OCI-M2 (cell line): Measurements from ENCODE around the gene RPS19BP1.
A peak's percentile ranks its signal among the peaks of the same experiment; 100 is the strongest.
"Not testable (repeated sequence)": the region's sequence is repeated elsewhere in the genome, so short reads cannot be mapped to it uniquely, and the experiment has no call there.

Source experiments
- DNase-seq: peaks from one replicate; lab custom pipeline; 2025; ENCODE audit not compliant: unreplicated experiment; lab: John Stamatoyannopoulos, UW

Gene RPS19BP1

DNA sequence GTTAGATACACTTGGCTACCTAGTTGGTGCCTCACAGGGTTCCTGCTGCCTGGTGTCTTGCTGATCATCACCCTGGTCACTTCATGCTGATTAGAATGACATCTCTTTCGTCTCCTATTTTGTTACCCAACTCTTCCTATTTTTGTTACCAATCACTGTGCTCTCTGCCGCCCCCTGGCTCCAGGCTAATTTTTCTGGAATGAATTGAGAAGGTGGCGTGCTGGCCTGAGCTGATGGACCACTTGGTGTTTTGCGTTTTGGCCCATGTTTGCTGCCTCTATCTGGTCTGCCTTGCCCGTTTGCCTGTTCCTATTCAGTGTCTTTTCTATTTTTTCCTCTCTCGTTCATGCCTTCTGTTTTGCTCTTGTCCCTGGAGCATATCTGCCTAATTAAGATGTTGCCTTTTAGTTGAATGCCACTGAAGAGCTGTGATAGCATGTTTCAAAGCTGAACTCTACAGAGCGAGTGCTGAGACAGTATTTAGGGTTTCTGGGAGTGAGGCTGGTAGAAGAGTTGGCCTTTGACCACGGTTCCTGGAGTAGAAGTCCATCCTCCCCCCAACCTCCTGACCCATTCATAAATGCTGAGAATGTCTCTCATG, 18.1 kb downstream of the RPS19BP1 start:
- no peak for DNase-seq

DNA sequence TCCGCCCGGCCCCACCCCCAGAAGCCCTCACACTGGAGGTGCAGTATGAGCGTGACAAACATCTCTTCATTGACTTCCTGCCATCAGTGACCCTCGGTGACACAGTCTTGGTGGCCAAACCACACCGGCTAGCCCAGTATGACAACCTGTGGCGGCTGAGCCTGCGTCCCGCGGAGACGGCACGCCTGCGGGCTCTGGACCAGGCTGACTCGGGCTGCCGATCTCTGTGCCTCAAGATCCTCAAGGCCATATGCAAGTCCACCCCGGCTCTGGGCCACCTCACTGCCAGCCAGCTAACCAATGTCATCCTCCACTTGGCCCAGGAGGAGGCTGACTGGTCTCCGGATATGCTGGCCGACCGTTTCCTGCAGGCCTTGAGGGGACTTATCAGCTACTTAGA, 18.8 kb downstream of the RPS19BP1 start:
- DNase-seq = no peak

DNA sequence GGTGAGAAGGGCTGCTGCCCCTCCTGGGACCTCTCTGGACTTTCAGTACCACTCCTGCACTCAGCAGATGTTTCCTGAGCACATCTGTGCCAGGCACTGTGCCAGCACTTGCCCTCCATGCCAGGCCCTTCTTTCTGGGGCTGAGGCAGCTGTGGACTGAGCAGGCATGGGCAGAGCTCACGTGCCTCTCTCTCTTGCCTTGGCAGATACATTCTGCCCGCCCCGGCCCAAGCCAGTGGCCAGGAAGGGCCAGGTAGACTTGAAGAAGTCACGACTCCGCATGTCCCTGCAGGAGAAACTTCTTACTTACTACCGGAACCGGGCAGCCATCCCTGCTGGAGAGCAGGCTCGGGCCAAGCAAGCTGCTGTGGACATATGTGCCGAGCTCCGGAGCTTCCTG, 20.5 kb downstream of the RPS19BP1 start:
- DNase-seq = no peak

DNA sequence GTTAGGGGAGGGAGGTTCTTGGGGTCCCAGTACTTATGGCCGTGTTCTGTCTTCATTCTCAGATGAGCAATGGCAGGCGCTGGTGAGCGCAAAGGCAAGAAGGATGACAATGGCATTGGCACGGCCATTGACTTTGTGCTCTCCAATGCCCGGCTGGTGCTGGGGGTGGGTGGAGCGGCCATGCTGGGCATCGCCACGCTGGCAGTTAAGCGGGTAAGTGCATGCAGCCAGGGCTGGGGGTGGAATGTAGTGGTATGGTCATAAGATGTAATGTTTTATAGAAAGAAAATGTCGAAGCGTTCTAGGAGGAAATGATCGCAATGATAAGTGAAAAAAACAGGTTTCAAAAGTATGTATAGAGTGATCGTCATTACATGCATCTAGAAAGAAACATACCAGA, 21.3 kb downstream of the RPS19BP1 start:
- DNase-seq = no peak

DNA sequence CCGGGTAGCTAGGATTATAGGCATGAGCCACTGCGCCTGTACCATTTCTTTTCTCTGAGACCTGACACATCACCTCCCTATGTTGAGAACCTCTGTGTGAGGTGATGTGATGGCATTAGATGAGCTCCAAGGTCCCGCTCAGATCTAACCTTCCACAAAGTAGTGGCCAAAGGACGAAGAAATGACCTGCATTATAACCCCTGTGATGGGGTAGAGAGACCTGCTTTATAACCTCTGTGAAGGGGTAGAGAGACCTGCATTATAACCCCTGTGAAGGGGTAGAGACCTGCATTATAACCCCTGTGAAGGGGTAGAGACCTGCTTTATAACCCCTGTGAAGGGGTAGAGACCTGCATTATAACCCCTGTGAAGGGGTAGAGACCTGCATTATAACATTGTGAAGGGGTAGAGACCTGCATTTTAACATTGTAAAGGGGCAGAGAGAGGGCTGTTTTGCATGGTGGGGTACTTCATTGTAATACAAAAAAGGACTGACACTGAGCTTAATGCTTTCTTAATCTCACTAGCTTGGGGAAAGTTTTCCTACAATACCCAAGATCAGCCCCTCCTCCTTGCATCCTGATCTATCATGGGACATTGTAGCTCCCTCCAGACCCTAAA, 21.9 kb downstream of the RPS19BP1 start:
- DNase-seq = no peak

DNA sequence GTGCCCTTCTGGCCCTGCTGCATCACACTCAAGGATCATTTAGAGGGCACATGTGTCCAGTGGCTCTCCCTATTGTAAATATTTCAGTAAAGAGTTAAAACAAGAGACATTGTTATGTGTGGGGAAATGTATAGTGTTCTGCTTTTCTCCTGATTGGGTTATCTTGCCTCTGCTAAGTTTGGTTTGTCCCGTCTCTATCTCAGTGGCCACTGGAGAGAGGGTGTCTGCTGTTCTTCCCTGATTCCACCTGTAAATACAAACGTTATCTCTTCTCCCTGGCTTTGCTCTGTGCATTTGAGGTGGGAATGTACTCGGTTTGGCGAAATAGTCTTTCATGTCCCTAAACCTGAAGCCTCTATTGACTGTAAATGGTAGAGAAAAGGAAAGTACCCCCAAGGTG, 24.2 kb downstream of the RPS19BP1 start:
- no peak for DNase-seq

DNA sequence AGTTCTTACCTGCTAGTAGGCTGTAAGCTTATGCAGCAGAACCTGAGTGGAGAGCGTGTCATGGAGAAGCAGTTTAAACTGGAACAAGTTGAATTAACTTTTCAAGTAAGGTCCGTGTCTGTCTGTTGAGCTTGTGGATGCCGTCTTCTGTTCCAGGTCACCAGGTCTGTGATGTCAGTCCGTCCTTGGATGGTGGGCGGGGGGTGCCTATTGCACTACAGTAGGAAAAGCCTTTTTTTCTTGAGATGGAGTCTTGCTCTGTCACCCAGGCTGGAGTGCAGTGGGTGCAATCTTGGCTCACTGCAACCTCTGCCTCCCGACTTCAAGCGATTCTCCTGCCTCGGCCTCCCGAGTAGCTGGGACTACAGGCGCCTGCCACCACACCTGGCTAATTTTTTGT, 25.5 kb downstream of the RPS19BP1 start:
- DNase-seq = not testable (repeated sequence)

DNA sequence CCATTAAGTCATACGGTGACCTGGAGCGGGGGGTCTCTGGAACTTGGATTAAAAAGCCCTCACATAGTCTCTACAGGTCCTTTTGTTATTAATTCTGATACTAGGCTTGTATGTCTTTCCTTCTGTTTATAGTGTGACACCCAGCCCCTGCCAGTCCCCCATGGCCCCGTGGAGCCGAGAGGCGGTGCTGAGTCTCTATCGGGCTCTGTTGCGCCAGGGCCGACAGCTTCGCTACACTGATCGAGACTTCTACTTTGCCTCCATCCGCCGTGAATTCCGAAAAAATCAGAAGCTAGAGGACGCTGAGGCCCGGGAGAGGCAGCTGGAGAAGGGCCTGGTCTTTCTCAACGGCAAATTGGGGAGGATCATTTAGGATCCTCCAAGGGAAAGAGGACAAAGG, 28.5 kb downstream of the RPS19BP1 start:
- DNase-seq = no peak

DNA sequence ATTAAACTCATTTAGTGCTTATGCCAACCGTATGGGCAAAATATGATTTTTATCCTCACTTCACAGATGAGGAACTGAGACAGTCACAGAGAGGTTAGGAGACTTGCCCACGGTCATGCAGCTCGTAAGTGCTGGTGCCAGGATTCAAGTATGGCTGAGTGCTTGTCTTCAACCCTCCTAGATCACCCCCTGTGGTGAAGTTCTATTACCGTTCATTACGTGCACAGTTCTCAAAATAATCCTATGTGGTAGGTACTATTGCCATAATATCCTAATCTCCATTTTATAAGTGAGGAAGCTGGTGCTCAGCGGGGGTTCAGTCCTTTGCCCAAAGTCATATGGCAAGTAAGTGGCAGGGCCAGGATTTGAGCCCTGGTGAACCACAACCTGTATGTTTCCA, 28.9 kb downstream of the RPS19BP1 start:
- DNase-seq = no peak

DNA sequence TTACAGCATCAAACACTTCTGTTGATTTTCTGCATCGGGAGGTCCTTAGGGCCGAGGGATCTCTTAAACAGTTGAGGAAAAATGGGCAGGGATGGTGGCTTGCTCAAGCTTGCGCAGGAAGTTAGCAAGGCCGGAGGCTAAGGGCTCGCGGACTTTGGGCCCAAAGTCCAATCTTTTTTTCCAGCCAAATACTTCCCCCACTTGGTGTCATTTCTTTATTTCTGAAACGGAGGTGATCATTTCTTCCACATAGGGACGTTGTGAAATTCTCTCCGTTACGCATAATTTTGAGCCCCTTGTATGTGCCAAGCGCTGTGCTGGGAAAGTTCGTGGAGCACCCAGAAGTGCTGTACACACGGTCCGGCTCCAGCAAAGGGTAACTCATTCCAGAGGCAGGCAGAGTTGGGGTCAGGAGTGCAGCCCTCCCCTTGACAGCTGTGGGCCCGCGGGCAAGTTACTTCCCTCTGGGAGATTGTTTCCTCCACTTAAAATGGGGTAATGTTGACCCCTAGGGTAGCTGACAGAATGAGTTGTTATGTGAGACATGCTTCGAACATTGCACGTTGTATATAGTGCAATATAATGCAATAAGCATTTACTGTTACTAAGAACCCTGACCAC, 29.6 kb downstream of the RPS19BP1 start:
- DNase-seq = no peak

DNA sequence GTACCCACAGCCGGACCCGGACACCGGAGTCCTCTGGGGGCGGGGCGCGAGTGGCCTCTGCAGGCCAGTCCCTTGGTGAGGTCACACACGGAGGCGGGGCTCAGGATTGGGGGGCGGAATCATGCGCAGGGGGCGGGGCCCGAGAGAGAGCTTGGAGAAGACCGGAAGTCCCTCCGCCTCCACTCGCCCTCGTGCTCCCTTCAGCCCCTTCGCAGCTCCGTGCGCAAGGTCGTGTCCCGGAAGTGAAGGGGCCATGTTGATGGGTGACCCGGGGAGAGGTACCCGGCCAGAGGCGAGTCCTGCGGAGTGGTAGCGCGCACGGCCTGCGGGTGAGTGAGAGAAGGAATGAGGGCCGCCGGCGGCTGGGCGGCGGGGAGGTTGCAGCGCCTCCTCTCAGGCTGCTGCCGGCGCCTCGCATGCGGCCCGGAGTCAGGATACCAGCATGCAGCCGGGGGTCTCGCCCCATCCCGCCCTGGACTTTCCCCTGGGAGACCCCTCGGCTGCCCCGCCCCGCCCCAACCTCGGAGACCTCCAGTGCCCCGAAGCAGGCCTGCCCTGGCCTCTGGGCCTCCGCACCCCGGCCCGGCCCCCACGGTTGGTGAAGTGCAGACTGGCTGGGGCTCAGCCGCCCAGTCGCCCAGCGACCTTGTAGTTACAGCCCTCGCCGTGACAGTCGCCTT, 30.3 kb downstream of the RPS19BP1 start, which contains the start of gene MIEF1:
TSS of gene MIEF1 (plus strand) at position 182 of the 680 bp plus-strand sequence. CDS start 9,005 bp downstream, outside the sequence.
- peak; percentile 67 for DNase-seq

DNA sequence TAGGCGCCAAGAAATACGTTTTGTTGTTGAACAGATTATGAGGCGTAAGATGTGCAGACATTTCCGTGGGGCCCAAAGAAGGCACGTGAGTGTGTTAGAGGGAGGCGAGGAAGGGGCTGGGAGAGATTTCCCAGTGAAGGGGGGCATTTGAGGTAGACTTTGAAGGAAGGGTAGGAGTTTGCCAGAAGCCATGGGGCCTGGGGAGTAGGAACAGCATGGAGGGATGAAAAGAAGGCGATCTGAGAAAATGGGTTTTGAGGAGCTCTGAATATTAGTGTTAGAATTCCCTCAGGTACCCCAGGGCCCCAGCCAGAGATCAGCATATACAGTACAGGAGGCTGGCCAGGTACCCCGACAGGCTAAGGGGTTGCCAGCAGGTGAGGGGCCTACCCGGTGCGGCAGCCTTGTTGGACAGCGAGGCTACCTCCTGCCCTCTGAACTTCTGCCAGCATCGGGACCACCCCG, 30.9 kb downstream of the RPS19BP1 start:
- no peak for DNase-seq

DNA sequence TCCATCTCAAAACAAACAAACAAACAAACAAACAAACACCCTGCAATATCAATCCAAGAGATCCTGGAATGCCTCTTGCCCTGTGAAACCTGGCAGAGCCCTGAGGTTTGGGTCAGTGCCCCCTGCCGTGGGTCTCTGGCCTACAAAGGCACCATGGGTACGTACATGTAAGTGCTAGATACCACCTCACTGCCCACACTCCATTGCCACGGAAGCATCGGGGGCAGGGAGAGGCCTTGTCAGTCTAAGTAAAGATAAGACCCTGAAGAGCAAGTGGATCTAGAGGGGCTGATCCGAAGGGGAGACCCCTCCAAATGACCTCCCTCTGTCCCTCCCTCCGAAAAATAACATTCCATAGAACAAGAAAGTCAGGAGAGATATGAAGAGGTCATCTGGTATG, 32.4 kb downstream of the RPS19BP1 start:
- no peak for DNase-seq

DNA sequence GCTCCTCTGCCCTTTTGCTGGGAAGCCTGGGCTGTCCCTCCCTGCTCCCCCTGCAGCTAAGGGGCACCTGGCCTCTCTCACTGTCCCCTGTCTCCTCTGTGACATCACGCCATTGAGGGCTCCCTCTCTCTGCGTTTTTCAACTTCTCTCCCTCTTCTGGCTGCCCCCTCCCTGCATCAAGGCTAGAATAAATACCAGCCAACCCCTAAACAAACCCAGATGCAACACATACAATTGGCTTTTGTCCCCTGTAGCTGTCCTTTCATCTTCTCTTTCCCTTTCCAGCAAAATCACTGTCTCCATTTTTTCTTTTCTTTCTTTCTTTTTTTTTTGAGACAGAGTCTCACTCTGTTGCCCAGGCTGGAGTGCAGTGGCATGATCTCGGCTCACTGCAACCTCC, 33.7 kb downstream of the RPS19BP1 start:
- DNase-seq = no peak

DNA sequence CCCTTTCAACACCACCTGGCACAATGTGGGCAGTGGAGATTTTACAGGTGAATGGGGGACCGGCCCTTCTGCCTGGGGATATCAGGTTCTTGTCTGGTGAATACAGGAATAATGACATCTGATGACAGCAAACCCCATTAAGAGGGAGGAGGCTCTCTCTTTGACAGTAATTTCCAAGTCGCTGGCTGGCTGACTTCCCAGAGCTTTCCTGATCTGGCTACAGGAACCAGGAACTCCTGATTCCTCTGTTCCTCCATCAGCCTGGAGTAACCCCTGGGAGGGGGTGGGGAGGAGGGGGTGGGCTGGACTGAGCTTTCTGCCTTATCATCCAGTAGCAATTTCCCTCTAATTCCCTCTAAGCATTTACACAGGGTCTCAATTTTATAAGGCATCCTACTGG, 34.2 kb downstream of the RPS19BP1 start:
- no peak for DNase-seq

DNA sequence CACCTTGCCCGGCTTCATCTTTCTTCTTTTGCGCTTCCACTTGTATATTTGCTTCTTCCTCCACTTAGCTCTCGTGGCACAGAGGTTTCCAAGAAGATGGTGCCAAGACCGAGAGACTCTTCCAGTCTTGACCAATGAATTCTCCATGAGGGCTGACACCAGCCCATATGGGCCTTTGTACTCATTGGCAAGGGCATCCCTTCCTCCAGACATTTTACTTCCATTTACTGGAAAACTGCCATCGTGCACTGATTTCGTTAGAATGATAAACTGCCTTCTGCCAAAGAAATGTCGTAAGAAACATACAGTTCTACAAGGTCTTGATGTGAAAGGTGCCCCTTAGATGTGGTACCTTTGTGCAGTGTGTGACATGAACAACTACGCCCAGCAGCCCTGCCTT, 35.1 kb downstream of the RPS19BP1 start:
- DNase-seq = no peak

DNA sequence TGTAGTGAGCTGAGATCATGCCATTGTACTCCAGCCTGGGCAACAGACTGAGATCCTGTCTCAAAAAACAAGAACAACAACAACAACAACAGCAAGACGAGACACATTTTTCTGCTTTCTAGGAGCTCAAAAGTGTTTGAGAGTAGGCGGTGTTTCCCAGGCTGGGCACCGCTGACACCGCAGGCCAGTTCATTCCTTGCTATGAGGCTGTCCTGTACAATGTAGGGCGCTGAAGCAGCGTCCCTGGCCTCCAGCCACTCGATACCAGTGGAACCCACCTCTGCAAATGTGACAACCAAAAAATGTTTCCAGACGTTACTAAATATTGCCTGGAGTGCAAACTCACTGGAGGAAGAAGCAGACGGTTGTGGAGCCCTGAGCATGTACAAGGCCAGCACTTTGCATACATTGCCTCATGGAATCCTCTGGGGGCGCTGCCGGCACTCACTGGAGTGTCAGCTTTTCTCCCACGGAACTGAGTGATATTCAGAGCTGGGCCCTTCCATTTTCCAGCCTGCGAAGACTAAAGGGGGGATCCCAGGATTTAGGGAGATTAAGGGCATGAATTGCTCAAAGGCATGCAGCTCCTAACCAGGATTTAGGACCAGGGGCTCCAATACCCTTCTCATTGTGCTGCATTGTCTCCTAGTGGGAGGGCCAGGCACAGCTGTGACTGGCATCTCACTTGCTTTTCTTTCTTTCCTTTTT, 36.3 kb downstream of the RPS19BP1 start:
- DNase-seq = no peak

DNA sequence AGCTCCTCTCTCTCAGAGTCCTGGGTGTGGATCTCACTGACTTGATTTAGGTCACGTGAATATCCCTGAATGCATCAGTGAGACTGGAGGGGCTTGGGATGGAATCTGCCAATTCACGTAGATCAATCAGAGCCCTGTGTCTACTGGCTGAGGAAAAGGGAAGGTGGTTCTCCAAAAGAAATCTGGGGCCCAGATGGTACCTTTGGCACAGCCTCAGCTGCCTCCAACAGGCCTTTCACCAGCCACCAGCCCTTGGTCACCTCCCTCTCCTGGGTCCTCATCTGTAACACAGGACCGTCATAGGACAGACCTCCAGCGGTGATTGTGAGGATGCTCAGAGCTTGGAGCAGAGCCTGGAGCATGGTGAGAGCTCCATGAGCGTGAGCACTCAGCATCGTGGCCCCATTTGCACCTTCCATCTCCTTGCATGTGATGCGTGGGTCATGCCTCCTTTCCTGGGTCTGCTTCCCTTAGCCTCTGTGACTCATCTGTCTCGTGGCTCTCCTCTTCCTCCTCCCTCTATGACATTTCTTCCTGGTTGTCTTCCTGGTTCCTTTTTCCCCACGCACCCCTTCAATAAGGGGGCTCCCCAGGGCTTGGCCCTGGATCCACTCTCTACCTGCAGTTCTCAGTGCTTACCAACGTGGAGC, 38.0 kb downstream of the RPS19BP1 start:
- DNase-seq = no peak

DNA sequence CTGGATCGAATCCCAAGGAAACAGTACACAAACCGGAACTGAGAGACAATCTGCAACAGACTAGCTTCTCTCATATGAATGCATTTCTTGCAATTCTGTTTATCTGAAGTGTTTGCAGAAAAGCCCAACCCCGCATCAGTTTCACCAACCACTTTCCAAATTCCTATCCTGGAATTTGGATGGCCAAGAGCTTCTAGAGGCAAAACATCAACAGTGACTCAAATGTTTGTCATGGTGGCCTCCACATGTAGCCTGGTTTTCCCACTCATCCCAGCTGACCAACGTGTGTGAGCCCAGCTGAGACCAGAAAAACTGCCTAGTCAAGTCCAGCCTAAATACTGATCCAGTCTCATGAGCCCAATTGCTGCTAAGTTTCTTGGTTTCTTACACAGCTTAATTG, 38.8 kb downstream of the RPS19BP1 start:
- DNase-seq = no peak

DNA sequence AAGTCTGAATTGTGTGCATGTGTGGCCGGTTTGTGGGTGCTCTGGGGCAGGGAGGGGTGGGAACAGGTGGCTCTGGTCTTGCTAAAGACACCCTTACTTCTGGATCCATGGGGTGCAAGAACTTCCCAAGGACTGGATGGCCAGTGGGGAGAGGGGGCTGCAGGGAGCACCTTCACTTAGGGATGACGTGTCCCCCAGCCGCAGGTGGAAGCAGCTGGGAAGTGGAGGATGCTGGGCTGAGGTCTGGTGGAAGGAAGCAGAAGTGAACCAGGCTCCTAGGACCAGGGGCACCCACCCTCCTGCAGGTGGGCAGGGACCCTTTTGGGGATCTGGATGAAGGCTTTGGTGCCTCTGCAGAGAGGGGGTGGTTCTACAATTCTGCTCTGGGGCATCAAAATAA, 40.4 kb downstream of the RPS19BP1 start:
- no peak for DNase-seq

DNA sequence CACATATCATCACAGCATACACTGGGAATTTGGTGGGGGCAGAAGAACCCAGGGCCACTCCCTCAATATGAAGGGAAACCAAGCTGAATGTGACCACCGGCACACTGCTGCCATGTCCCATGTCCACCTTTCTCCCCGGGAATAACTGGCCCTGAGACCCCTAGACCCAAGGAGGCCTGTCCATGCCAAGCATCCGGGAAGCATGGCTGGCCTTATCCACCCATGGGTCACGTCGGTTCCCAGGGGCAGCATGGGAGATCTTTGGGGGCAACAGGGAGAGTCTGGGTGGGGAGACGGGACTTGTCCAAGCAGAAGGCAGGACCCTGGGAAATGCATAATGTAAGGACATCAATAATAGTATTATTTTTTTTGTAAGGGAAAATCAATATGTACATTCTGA, 40.9 kb downstream of the RPS19BP1 start:
- DNase-seq = no peak
